ENCODE measurements around the gene RNF157. TPM values are rescaled to one million over a fixed set of nuclear protein-coding genes. Genes with fewer than 3 reads are reported as not detected.

RNF157 gene
- total and polyA plus RNA-seq, 9 of the 15 experiments (the other 6 are each of a cell fraction or from before 2014, with no cell fraction given), result 8.1 to 31.7 (median 20.8) TPM

- TF ChIP-seq IRF9 (tag; IDR thresholded peaks at IDR 0.05) (no peak), TFAP4 (CRISPR knock-in tag; IDR thresholded peaks at IDR 0.05; ENCODE audit: borderline replicate concordance) (no peak; the same call in 1 of the 2 replicates), ZSCAN29 (IDR thresholded peaks at IDR 0.05) (no peak), SMARCA5 (IDR thresholded peaks at IDR 0.05) (no peak), ATF2 (CRISPR knock-in tag; IDR thresholded peaks at IDR 0.05) (no peak), VEZF1 (CRISPR knock-in tag; IDR thresholded peaks at IDR 0.05) (no peak), CLOCK (CRISPR knock-in tag; IDR thresholded peaks at IDR 0.05; ENCODE audit: borderline replicate concordance) (no peak), HNRNPLL (IDR thresholded peaks at IDR 0.05; ENCODE audit: low read depth, low read length, poor library complexity, severe bottlenecking) (no peak), RB1 (IDR thresholded peaks at IDR 0.05; ENCODE audit: low read depth) (no peak), XRCC4 (IDR thresholded peaks at IDR 0.05; ENCODE audit: extremely low read depth, insufficient read depth, insufficient read length) (no peak), FOXO4 (CRISPR knock-in tag; IDR thresholded peaks at IDR 0.05) (no peak), MXI1 (IDR thresholded peaks at IDR 0.05; ENCODE audit: low read depth, low read length) (no peak), NFXL1 (CRISPR knock-in tag; IDR thresholded peaks at IDR 0.05) (no peak), EZH2 (IDR thresholded peaks at IDR 0.05; ENCODE audit: borderline replicate concordance, low read depth, low read length) (no peak), SMARCE1 (IDR thresholded peaks at IDR 0.05) (peak; percentile 50; the same call in 1 of the 2 replicates), ZNF740 (CRISPR knock-in tag; IDR thresholded peaks at IDR 0.05) (peak; percentile 38; the same call in 1 of the 2 replicates), ZNF740 (tag; IDR thresholded peaks at IDR 0.05) (no peak)
These were observed 26.1 kb upstream of the RNF157 start (continued) for GRCh38 chr17:76266244-76266938.
